ENCODE data around the gene WASF2. TPM values are rescaled to one million over a fixed set of nuclear protein-coding genes. Genes with fewer than 3 reads are reported as not detected.
"Not testable (repeated sequence)": the region's sequence is repeated elsewhere in the genome, so short reads cannot be mapped to it uniquely, and the experiment has no call there.

WASF2 gene, protein sequence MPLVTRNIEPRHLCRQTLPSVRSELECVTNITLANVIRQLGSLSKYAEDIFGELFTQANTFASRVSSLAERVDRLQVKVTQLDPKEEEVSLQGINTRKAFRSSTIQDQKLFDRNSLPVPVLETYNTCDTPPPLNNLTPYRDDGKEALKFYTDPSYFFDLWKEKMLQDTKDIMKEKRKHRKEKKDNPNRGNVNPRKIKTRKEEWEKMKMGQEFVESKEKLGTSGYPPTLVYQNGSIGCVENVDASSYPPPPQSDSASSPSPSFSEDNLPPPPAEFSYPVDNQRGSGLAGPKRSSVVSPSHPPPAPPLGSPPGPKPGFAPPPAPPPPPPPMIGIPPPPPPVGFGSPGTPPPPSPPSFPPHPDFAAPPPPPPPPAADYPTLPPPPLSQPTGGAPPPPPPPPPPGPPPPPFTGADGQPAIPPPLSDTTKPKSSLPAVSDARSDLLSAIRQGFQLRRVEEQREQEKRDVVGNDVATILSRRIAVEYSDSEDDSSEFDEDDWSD
- 70.4 TPM for total RNA-seq

- H3K4me3 ChIP-seq = peak within 1 kb of the TSS; percentile 71 to 97
- H3K27ac ChIP-seq = peak within 1 kb of the TSS; percentile 92 to 99
- peak; percentile 88 to 99 for DNase-seq (ENCODE audit: low spot score in 2 of 2)
- no peaks in the 10 kb centered on the region for H3K27me3 ChIP-seq
- peaks cover 20 to 26% of the 10 kb centered on the region in 2 donors for H3K4me1 ChIP-seq
- no peaks in the 10 kb centered on the region for H3K9me3 ChIP-seq
- no peak for TF ChIP-seq CTCF (IDR thresholded peaks at IDR 0.05)
- no peaks in the 10 kb centered on the region for H3K36me3 ChIP-seq
- intact Hi-C loops (cut with DNase I) = loop anchor here (1.0 to 5.0 kb wide), 7 partner anchors 37 to 172 kb away; partner anchors contain the start of gene AHDC1
Observed at GRCh38 chr1:27489973-27490741, at the start of gene WASF2. WASF2 (minus strand) TSS chr1:27490167; CDS start chr1:27428890, 61,277 bp downstream.

GRCh38 chr1:27538793-27539192 lies 48.8 kb upstream of the WASF2 start:
- no peak for TF ChIP-seq CTCF (IDR thresholded peaks at IDR 0.05)
- H3K4me1 ChIP-seq = peaks cover 30 to 53% of the 10 kb centered on the region in 2 donors
- DNase-seq (ENCODE audit: low spot score in 2 of 2) = no peak
- peaks cover 14 to 22% of the 10 kb centered on the region in 2 donors for H3K36me3 ChIP-seq
- H3K27me3 ChIP-seq = no peaks in the 10 kb centered on the region
- no peak overlapping the region for H3K4me3 ChIP-seq
- H3K27ac ChIP-seq = peak overlapping the region; percentile 2 to 27
- intact Hi-C loops (cut with DNase I) = no loop called here
- H3K9me3 ChIP-seq = no peaks in the 10 kb centered on the region

- H3K4me3 ChIP-seq; intact Hi-C loops (cut with DNase I); H3K9me3 ChIP-seq; DNase-seq (ENCODE audit: low spot score in 2 of 2); H3K27me3 ChIP-seq: not testable (repeated sequence)
- Histone ChIP-seq H3K4me1 (peaks cover 30 to 50% of the 10 kb centered on the region in 2 donors), H3K27ac (peak overlapping the region; percentile 2 to 27), H3K36me3 (peaks cover 19 to 27% of the 10 kb centered on the region in 2 donors)
Observed at GRCh38 chr1:27538305-27538676, 48.3 kb upstream of the WASF2 start.

- peak in 2 of 3 experiments; percentile 8 for TF ChIP-seq CTCF (IDR thresholded peaks at IDR 0.05)
- no peaks in the 10 kb centered on the region for H3K9me3 ChIP-seq
- peaks cover 25 to 29% of the 10 kb centered on the region in 2 donors for H3K36me3 ChIP-seq
- intact Hi-C loops (cut with DNase I) = no loop called here
- peak overlapping the region; percentile 35 to 54 for H3K27ac ChIP-seq
- H3K4me1 ChIP-seq = peaks cover 21 to 37% of the 10 kb centered on the region in 2 donors
- no peaks in the 10 kb centered on the region for H3K27me3 ChIP-seq
- H3K4me3 ChIP-seq = no peak overlapping the region
- DNase-seq (ENCODE audit: low spot score in 2 of 2) = no peak
Observed at GRCh38 chr1:27536767-27537166, 46.8 kb upstream of the WASF2 start.

DNA sequence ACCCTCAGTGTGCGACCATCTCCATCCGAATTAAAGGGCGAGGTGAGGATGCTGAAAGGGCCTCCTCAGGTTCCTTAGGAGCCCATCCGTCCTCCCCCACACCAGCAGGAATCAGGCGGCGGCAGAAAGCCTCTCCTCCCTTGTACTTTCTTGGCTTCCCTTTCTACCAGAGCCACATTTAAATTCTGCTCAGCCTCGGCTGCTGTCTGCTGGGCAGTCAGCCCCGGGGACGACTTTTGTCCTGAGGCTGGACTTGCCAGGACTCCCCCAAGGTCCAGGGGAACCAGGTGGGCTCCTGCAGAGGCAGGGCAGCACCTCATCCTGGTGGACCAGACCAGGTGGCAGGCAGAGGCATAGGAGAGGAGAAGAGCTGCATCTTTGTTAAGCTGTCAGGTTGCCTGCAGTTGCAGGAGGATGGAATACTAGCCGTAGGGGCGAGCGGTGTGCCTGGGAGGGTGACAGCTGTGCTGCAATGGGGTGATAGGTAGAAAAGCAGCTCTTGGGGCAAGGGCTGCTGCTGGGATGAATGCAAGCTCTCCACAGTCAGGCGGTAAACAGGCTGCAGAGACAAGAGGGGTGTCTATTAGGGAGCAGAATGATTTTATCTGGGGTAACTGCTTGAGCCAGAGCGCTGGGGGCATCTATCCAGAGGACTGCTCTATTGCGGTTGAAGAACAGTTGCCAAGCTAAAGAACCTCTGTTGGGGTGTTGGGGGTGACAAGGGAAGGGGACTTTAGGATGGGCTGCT lies 46.2 kb upstream of the WASF2 start:
- DNase-seq (ENCODE audit: low spot score in 2 of 2) = no peak
- peaks cover 21 to 37% of the 10 kb centered on the region in 2 donors for H3K4me1 ChIP-seq
- H3K27ac ChIP-seq = peak overlapping the region; percentile 35 to 54
- H3K27me3 ChIP-seq = no peaks in the 10 kb centered on the region
- peaks cover 23 to 29% of the 10 kb centered on the region in 2 donors for H3K36me3 ChIP-seq
- no peaks in the 10 kb centered on the region for H3K9me3 ChIP-seq
- no peak for TF ChIP-seq CTCF (IDR thresholded peaks at IDR 0.05)
- intact Hi-C loops (cut with DNase I) = no loop called here
- peak overlapping the region in 1 of 2 donors; percentile 14 for H3K4me3 ChIP-seq
